CD8-positive, alpha-beta memory T cell (primary cell): Measurements from ENCODE around the gene HINT1. TPM values are rescaled to one million over a fixed set of nuclear protein-coding genes. Genes with fewer than 3 reads are reported as not detected.

Source experiments
- polyA plus RNA-seq: library from polyadenylated mRNA; unstranded; fragments of 300-500 nt; fragmentation: Illumina TruSeq; gene quantifications from one replicate; pipeline ENCODE4 v1.2.3, GENCODE V29; 2021
- total RNA-seq, 2 experiments: library from RNA; stranded (reverse); gene quantifications; one replicate each; pipeline ENCODE4 v1.2.3, GENCODE V29; 2021

The HINT1 gene
- total and polyA plus RNA-seq, 3 experiments from 2014 or later: 358 to 445 (median 364) TPM

Other genes starting within 250 kb of the HINT1 start
- gene LYRM7, start 5.7 kb upstream of the HINT1 start, total RNA-seq: 10 to 100 TPM; 22.7 to 24.1 TPM
- gene LYRM7, start 5.7 kb upstream of the HINT1 start, polyA plus RNA-seq: 9.0 TPM
- 100 to 1,000 TPM; 125 to 131 TPM for gene CDC42SE2, start 98.8 kb upstream of the HINT1 start, total RNA-seq
- 460 TPM for gene CDC42SE2, start 98.8 kb upstream of the HINT1 start, polyA plus RNA-seq